HAP-1 (cell line): ENCODE data around the gene RPP25L.

ENCODE experiments used
- DNase-seq, 2 experiments: peaks; one replicate each; pipeline ENCODE4 v3.0.0-alpha.2; 2016 to 2020; ENCODE audit warnings: low spot score in 2 of 2
- H3K27me3 ChIP-seq: fragments of 250-450 bp; sonication (Bioruptor Pico); 2 replicates; pipeline ENCODE4 v1.5.1; 2020; ENCODE audit warnings: low read depth, mild to moderate bottlenecking, moderate library complexity
- H3K36me3 ChIP-seq: fragments of 250-450 bp; sonication (Bioruptor Pico); replicated peaks from 2 replicates; pipeline ENCODE4 v1.5.1; 2020; ENCODE audit warnings: mild to moderate bottlenecking
- H3K4me1 ChIP-seq: fragments of 250-450 bp; sonication (Bioruptor Pico); 2 replicates; pipeline ENCODE4 v1.5.1; 2020; ENCODE audit warnings: mild to moderate bottlenecking
- H3K4me3 ChIP-seq: fragments of 250-450 bp; sonication (Bioruptor Pico); 2 replicates; pipeline ENCODE4 v1.5.1; 2020; ENCODE audit warnings: mild to moderate bottlenecking, moderate library complexity
- H3K9me3 ChIP-seq: fragments of 250-450 bp; sonication (Bioruptor Pico); 2 replicates; pipeline ENCODE4 v1.5.1; 2020; ENCODE audit warnings: mild to moderate bottlenecking, moderate library complexity
- in situ Hi-C: fragments of 300-500 bp; cut with MboI; formaldehyde crosslinking; loops from 3 replicates; pipeline ENCODE4 v1.14.3; 2020; ENCODE audit warnings: low sequenced_read_pairs, inconsistent platforms, mixed read lengths

Gene RPP25L

GRCh38 chr9:34590381-34591247, 21.3 kb downstream of the RPP25L start:
- H3K4me3 ChIP-seq, result no peak overlapping the region; the same call in 1 of the 2 replicates
- H3K27me3 ChIP-seq, result peaks cover 32% of the 10 kb centered on the region
- in situ Hi-C loops, result loop anchor here (5.0 kb wide), 1 partner anchor 158 kb away; no protein-coding TSS in a partner anchor
- H3K9me3 ChIP-seq, result no peaks in the 10 kb centered on the region
- DNase-seq, result no peak
- no peaks in the 10 kb centered on the region; the same call in 1 of the 2 replicates for H3K4me1 ChIP-seq
- no peaks in the 10 kb centered on the region for H3K36me3 ChIP-seq

DNA sequence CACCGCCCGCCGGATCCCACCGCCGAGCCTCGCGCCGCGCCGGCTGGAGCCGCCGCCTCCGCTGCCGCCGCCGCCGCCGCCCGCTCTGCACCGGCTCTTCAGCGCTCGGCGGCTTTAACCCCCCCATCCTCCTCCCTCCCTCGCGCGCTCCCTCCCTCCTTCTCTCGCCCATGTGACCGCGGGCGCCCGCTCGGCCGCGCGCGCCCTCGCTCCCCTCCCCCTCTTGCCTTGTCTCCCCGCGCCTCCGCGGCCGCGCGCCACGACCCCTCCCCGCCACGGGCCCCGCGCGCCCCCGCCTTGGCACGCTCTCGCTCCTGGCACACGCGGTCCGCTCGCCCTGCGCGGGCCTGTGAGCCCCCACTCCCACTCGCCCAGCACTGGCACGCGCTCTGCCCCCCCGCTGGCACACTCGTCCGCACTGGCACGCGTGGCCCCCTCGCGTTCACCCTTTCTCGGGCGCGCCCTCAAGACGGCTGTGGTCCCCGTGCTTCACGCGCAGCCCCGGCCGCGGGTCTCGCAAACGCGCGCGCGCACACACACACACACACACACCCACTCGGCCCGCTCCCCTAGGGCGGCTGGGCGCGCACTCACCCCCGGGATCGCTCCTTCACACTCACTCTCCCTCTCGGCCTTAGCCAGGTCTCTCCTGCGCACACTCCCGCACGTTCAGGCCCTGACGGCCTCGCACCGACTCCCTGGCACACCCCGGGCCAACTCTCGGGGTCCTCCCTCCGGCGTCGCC, 22.1 kb downstream of the RPP25L start, which contains the start of gene CNTFR:
Gene CNTFR (minus strand): TSS at position 89 of the 745 bp plus-strand sequence. CDS start 20,743 bp downstream, outside the sequence.
- Histone ChIP-seq H3K4me3 (peak within 1 kb of the TSS; percentile 37), H3K9me3 (no peaks in the 10 kb centered on the region), H3K27me3 (peaks cover 35% of the 10 kb centered on the region), H3K36me3 (no peaks in the 10 kb centered on the region), H3K4me1 (no peaks in the 10 kb centered on the region; the same call in 1 of the 2 replicates)
- in situ Hi-C loops, result loop anchor here (5.0 kb wide), 1 partner anchor 158 kb away; no protein-coding TSS in a partner anchor
- peak; percentile 39 to 74 for DNase-seq

DNA sequence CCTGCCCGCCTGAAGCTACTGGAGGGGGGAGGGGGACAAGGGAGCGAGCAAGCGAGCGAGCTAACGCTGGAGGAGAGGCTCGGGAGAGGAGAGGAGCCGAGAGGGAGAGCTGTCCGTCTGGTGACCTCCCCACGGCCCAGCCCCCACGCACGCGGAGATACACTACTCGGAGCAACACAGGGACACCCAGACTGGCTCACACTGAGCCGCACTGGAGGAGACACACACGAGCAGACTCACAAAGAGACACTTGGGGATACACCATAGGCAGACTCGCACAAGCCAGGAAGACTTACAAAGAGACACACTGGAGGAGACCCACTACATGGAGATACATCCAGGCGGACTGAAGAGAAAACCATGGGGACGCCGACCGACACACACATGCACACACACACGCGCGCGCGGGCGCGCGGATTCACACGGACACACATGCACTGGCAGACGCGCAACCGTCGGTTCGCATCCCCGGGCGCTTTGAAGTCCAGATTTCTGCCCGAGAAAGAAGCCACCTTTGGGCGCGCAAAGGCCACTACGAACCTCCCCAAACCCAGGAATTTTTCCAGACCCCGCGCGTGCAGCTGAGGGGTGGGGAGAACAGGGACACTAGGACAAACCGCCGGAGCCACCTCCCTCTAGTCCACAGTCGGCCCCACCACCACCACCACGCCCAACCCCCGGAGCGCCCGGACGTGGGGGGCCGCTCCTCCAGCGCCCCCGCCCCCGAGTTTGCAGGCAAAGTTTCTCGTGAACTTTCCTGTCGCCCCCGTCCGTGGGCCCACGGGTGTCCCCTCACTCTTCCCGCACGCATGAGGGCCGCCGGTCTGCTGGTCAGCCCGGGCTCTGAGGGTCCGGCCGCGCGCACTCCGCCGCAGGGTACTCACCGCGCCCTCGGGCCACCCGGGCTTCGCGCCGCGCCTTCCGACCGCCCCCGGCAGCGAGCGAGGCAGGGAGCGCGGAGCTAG, 22.9 kb downstream of the RPP25L start:
- H3K4me3 ChIP-seq, result peak overlapping the region; percentile 37
- H3K4me1 ChIP-seq, result no peaks in the 10 kb centered on the region; the same call in 1 of the 2 replicates
- no peaks in the 10 kb centered on the region for H3K36me3 ChIP-seq
- DNase-seq, result peak in 1 of 2 experiments; percentile 27
- peaks cover 35% of the 10 kb centered on the region for H3K27me3 ChIP-seq
- in situ Hi-C loops, result no loop called here
- H3K9me3 ChIP-seq, result no peaks in the 10 kb centered on the region

GRCh38 chr9:34587271-34587670, 24.6 kb downstream of the RPP25L start:
- no peak overlapping the region for H3K4me3 ChIP-seq
- no peaks in the 10 kb centered on the region; the same call in 1 of the 2 replicates for H3K4me1 ChIP-seq
- no peaks in the 10 kb centered on the region for H3K36me3 ChIP-seq
- in situ Hi-C loops, result no loop called here
- H3K9me3 ChIP-seq, result no peaks in the 10 kb centered on the region
- DNase-seq, result no peak
- peaks cover 35% of the 10 kb centered on the region for H3K27me3 ChIP-seq

- H3K4me3 ChIP-seq, result no peak overlapping the region
- no peak for DNase-seq
- H3K27me3 ChIP-seq, result peaks cover 35% of the 10 kb centered on the region
- no peaks in the 10 kb centered on the region; the same call in 1 of the 2 replicates for H3K4me1 ChIP-seq
- no peaks in the 10 kb centered on the region for H3K9me3 ChIP-seq
- in situ Hi-C loops, result no loop called here
- no peaks in the 10 kb centered on the region for H3K36me3 ChIP-seq
Measured at GRCh38 chr9:34585946-34586669, 25.8 kb downstream of the RPP25L start.

DNA sequence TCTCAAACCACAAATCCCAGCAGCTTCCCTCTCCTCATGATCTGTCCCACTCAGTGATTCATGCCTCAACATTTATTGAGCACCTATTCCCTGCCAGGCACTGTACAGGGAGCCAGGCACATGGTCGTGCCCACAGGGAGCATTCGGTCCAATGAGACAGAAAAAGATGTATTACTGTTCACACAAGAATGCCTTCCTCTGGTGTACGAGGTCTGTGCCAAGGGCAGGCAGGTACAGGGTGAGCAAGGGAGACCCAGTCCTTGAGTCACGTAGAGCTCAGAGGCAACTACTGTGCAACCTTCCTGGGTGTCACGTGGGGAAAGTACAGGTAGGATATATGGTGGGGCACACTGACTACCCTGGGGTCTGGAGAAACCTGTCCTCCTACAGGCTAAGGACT, 26.9 kb downstream of the RPP25L start:
- in situ Hi-C loops, result no loop called here

DNA sequence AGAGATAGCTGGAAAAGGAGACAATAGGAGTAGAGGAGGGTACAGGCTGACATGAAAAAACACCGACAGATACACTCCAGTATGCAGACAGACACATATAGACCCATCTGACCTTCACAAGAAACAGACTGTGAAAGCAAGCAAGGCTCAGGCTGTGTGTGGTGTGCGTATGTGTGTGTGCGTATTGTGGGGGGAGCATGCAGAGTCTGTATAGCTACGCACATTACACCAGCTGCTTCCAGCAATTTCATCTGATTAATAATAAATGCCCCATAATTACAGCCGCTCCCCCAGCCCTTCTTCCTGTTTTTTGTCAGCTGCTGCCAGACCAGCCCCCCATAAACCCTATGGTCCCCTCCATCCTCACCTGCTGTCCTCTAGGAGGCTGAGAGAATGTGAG, 29.1 kb downstream of the RPP25L start:
- H3K27me3 ChIP-seq, result peaks cover 20% of the 10 kb centered on the region

More for the DNA sequence above, 26.9 kb downstream of the RPP25L start:
- no peak for DNase-seq
- H3K9me3 ChIP-seq, result no peaks in the 10 kb centered on the region
- H3K36me3 ChIP-seq, result no peaks in the 10 kb centered on the region
- H3K4me3 ChIP-seq, result no peak overlapping the region
- H3K27me3 ChIP-seq, result peaks cover 35% of the 10 kb centered on the region
- H3K4me1 ChIP-seq, result peaks cover 4% of the 10 kb centered on the region

GRCh38 chr9:34581318-34581717, 30.6 kb downstream of the RPP25L start:
- no peaks in the 10 kb centered on the region for H3K36me3 ChIP-seq
- in situ Hi-C loops, result no loop called here
- H3K4me3 ChIP-seq, result no peak overlapping the region
- no peak for DNase-seq
- peaks cover 4% of the 10 kb centered on the region; the same call in 1 of the 2 replicates for H3K4me1 ChIP-seq
- peaks cover 6% of the 10 kb centered on the region for H3K27me3 ChIP-seq
- no peaks in the 10 kb centered on the region for H3K9me3 ChIP-seq

More for the DNA sequence above, 29.1 kb downstream of the RPP25L start:
- DNase-seq, result no peak
- no peak overlapping the region for H3K4me3 ChIP-seq
- H3K9me3 ChIP-seq, result no peaks in the 10 kb centered on the region
- in situ Hi-C loops, result no loop called here
- H3K36me3 ChIP-seq, result no peaks in the 10 kb centered on the region
- H3K4me1 ChIP-seq, result peaks cover 4% of the 10 kb centered on the region; the same call in 1 of the 2 replicates

DNA sequence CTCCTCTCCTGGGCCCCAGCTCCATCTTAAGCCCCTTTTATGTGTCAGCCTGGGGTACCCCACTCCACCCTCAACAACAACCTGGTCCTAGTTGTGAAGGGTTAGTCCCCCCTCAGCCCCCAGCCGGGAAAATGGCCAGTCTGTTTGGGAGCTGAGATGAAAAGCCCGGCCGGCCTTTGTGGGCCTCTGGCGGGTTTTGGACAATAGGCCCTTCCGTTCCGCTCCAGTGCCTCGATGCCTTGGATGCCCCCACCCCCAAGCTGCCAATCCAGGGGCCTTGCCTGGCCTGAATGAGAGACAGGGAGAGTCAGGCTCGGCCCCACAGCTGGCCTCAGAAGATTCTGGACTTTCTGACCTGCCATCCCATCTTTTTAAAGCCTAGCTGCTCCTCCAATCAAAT, 31.5 kb downstream of the RPP25L start:
- Histone ChIP-seq H3K9me3 (no peaks in the 10 kb centered on the region), H3K4me3 (no peak overlapping the region), H3K36me3 (no peaks in the 10 kb centered on the region), H3K27me3 (0 out of 2 replicates have a peak, but pooled peaks cover 3% of the 10 kb centered on the region), H3K4me1 (peaks cover 4% of the 10 kb centered on the region; the same call in 1 of the 2 replicates)
- peak in 1 of 2 experiments; percentile 65 for DNase-seq
- in situ Hi-C loops, result no loop called here

- in situ Hi-C loops, result no loop called here
- H3K4me3 ChIP-seq, result no peak overlapping the region
- no peaks in the 10 kb centered on the region for H3K9me3 ChIP-seq
- no peaks in the 10 kb centered on the region for H3K27me3 ChIP-seq
- peaks cover 4% of the 10 kb centered on the region; the same call in 1 of the 2 replicates for H3K4me1 ChIP-seq
- DNase-seq, result no peak
- H3K36me3 ChIP-seq, result no peaks in the 10 kb centered on the region
Measured at GRCh38 chr9:34579808-34580163, 32.1 kb downstream of the RPP25L start.

GRCh38 chr9:34579104-34579807, 32.6 kb downstream of the RPP25L start:
- no peaks in the 10 kb centered on the region for H3K36me3 ChIP-seq
- H3K27me3 ChIP-seq, result no peaks in the 10 kb centered on the region
- no peaks in the 10 kb centered on the region for H3K9me3 ChIP-seq
- H3K4me1 ChIP-seq, result peaks cover 4% of the 10 kb centered on the region; the same call in 1 of the 2 replicates
- DNase-seq, result no peak
- in situ Hi-C loops, result no loop called here
- no peak overlapping the region for H3K4me3 ChIP-seq
